Epithelial cell of esophagus (primary cell): Measurements from ENCODE around the gene PSMD13.
A peak's percentile ranks its signal among the peaks of the same experiment; 100 is the strongest.

ENCODE experiments used
- DNase-seq: peaks from one replicate; pipeline ENCODE4 v3.0.0; 2010; ENCODE audit warnings: low read depth
- H3K4me3 ChIP-seq: 2 replicates; pipeline ENCODE4 v1.5.1; 2011; ENCODE audit warnings: mild to moderate bottlenecking, low read length, control low read depth
- CTCF ChIP-seq: IDR thresholded peaks from 2 replicates; pipeline ENCODE4 v1.5.1; 2011; ENCODE audit warnings: low read depth, mild to moderate bottlenecking, low read length, control low read depth, inconsistent platforms; ENCODE audit not compliant: insufficient read depth; ENCODE audit errors: missing control alignments

The PSMD13 gene

GRCh38 chr11:279966-280705, 43.4 kb downstream of the PSMD13 start:
- DNase-seq = peak; percentile 47
- H3K4me3 ChIP-seq = no peak overlapping the region
- TF ChIP-seq CTCF = no peak

GRCh38 chr11:280706-281485, 44.1 kb downstream of the PSMD13 start:
- no peak overlapping the region for H3K4me3 ChIP-seq
- no peak for TF ChIP-seq CTCF
- DNase-seq = no peak

GRCh38 chr11:281486-282161, 44.8 kb downstream of the PSMD13 start:
- H3K4me3 ChIP-seq = no peak overlapping the region
- DNase-seq = no peak
- TF ChIP-seq CTCF = no peak

GRCh38 chr11:282171-282570, 45.4 kb downstream of the PSMD13 start:
- H3K4me3 ChIP-seq = no peak overlapping the region
- DNase-seq = no peak
- TF ChIP-seq CTCF = no peak

- no peak overlapping the region for H3K4me3 ChIP-seq
- no peak for DNase-seq
- TF ChIP-seq CTCF = no peak
Measured at GRCh38 chr11:282630-283360, 46.0 kb downstream of the PSMD13 start.

- TF ChIP-seq CTCF = no peak
- no peak overlapping the region for H3K4me3 ChIP-seq
- peak; percentile 51 for DNase-seq
Measured at GRCh38 chr11:283405-284104, 46.8 kb downstream of the PSMD13 start.
